GM19468 (cell line): ENCODE data around the gene EXOC4.

Experiments
- ATAC-seq: cut with Tn5 transposase; IDR thresholded peaks from one replicate; pipeline ENCODE4 v1.9.1; 2021; ENCODE audit warnings: mild to moderate bottlenecking, moderate library complexity, moderate number of reproducible peaks; ENCODE audit not compliant: unreplicated experiment; ENCODE audit errors: extremely low read depth

The EXOC4 gene

GRCh38 chr7:133646472-133647315 is 393.8 kb downstream of the EXOC4 start:
- ATAC-seq, result no peak

- ATAC-seq, result no peak
Measured at GRCh38 chr7:133649593-133649992, 396.7 kb downstream of the EXOC4 start.

DNA sequence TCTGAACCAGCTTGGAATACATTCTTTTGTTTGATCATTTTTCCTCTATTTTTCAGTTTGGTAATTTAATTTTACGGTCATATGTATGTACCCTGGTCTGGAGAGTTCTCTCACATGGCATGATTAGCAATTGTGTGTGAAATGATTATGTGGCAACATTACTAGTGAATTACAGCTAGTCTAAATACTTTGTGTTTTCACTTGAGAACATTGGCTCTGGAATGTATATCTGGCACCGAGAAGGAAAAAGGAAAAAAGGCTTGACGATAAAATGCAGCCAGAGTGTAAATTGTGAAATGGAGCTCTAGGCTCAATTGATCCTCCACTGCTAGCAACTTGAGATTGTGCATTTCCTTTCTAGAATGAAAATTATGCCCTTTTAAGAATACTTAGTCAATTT is 397.2 kb downstream of the EXOC4 start:
- no peak for ATAC-seq

DNA sequence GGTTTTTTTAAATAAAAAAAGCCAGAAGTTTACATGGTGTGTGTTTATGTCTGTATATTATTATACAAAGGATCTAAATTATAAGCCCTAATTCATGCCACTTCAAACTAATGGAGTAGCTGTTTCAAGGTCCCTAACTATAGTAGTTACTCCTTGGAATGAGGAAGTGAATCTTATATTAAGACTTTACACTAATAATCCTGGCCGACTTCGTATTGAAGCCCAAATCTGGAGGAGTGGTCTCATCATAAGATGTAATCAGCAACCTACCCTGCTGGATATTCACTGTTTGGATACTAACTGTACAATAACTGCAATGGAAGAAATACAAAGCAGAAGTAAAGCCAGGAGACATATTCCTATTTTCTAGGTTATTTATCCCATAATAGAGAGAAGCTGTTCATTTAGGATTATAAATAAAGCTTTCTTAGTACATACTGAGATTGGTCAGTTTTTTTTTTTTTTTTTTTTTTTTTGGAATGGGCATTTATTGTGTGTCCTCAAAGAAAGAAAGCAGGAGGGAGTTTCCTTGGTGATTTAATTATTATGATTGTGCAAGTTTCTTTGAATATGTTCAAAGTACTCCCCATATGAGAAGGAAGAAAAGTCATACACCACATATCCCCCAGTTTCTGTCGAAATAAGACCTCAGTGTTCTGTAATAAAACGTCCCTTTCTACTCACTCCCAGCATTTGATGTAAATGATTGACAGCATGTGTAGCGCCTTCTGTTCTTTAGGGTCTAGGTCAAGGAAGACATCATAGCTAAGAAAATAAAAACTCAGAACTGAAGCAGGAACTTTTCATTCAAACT is 397.8 kb downstream of the EXOC4 start:
- ATAC-seq, result no peak

- ATAC-seq, result no peak
Measured at GRCh38 chr7:133652547-133652946, 399.7 kb downstream of the EXOC4 start.

GRCh38 chr7:133654547-133654946 is 401.7 kb downstream of the EXOC4 start:
- no peak for ATAC-seq

GRCh38 chr7:133662276-133662675 is 409.4 kb downstream of the EXOC4 start:
- ATAC-seq, result no peak

DNA sequence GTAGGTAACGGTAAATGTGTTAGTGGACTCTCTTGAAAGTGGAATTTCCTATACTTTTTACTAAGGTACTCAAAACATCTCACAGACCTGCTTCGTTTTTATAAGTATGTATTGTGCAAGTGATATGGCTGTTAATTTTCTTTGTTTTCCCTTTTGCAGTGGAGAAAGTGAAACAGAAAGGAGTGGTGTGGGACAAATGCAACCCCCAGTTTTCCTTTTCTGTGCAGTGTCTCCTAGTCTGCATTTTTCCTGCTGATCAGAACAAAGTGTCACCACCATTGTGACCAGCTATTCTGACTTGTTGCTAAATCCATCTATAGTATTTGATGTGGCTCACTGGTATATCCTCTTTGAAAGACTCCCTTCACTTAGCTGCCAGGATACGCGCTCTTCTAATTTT is 410.0 kb downstream of the EXOC4 start:
- ATAC-seq, result no peak

DNA sequence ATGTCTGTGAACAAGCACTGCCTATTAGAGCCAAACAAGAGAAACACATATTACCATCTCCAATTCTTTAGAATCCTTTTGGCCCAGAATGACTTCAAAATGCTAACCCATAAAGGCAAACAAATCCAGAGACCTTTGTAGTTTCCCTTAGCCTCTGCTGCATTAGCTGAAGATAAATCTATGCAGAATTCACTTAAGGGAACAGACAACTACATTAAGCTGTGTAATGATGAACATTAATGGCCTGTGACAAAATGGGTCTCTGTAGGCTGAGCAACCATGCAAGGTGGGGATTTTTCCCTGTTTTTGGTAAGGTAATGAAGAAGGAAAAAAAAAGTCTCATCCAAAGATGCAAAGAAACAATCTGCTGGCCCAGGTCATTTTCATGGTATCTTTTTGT is 411.6 kb downstream of the EXOC4 start:
- ATAC-seq, result no peak

- no peak for ATAC-seq
Measured at GRCh38 chr7:133668296-133669060, 415.6 kb downstream of the EXOC4 start.

GRCh38 chr7:133669061-133669455 is 416.2 kb downstream of the EXOC4 start:
- no peak for ATAC-seq

- no peak for ATAC-seq
Measured at GRCh38 chr7:133670250-133670649, 417.4 kb downstream of the EXOC4 start.

- no peak for ATAC-seq
Measured at GRCh38 chr7:133672866-133673265, 420.0 kb downstream of the EXOC4 start.

DNA sequence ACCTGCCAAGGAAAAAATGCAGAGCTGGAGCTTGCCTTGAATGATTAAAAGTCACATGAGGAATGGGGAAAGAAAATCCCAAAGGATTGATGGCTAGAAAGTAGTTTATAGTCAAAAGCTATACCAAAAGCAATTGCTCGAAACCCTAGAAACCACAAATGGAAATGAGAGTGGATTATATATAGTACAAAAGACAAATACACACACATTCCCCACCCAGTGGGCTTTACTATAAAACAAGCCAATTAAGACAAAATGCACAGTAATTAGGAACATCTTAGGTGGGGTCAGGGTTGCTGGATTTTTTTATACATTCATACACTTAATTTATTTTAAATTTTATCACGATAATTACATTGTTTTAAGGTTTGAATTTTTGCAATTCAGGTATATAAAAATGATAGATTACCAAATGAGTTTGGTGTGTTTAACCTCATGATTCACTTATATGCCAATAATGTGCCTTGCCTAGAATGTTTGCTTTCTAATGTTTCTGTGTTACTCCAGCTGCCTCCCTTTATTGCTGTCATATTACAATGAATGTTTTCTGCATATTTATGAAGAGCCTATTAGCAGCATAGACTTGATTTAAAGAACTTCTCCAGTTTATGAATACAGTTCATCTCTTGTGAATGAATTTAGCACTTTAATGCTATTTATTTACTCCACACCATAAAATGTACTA is 421.3 kb downstream of the EXOC4 start:
- ATAC-seq, result no peak

GRCh38 chr7:133675510-133676218 is 422.8 kb downstream of the EXOC4 start:
- ATAC-seq, result no peak

DNA sequence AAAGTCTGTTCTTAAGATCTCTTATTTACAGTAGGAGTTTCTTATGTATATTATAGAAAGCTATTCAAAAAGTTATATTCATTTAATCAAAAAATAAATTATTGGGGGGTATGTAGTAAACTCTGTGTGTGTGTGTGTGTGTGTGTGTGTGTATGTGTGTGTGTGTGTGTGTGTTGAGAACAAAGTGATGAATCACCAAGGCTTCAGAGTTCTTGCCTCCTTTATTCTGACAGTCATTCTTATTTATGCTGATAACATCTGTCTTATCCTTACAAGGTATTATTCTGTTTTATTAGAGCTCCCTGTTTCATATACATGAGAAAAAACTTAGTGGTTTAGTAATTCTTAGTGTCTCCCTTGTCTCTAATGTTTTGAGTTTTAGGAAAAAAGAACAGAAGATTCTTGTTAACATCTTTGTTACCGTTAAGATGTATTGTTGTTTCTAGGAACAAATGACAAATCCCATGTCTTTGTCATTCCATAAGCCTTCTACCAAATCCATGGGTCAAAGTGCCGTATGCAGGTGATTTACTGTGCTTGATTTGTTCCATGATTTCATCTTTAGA is 424.0 kb downstream of the EXOC4 start:
- ATAC-seq, result no peak

GRCh38 chr7:133678137-133678814 is 425.4 kb downstream of the EXOC4 start:
- ATAC-seq, result no peak

- no peak for ATAC-seq
Measured at GRCh38 chr7:133679977-133680376, 427.1 kb downstream of the EXOC4 start.

DNA sequence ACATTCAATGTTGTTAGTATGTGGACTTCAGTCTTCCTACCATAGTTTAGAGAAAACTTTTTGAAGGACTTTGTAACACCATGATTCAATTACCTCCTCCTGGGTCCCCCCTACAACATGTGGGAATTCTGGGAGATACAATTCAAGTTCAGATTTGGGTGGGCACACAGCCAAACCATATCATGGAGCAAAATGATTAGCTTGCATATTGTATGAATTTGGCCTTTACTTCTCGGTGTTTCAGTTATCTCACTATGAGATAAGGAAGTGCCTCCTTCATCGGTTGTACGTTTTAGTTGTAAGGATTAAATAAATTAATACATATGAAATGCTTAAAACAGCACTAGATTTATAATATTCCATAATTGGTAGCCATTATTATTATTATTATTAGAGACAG is 428.7 kb downstream of the EXOC4 start:
- ATAC-seq, result no peak
